Hematopoietic multipotent progenitor cell treated with erythropoietin and hydrocortisone succinate and interleukin-3 and kit ligand, for 15 days (in vitro differentiated cells): ENCODE data around the gene ITLN1.
"Not testable (repeated sequence)": the region's sequence is repeated elsewhere in the genome, so short reads cannot be mapped to it uniquely, and the experiment has no call there.

Experiments used
- DNase-seq: peaks from one replicate; pipeline ENCODE4 v3.0.0-alpha.2; 2015; ENCODE audit warnings: low spot score

ITLN1 gene

DNA sequence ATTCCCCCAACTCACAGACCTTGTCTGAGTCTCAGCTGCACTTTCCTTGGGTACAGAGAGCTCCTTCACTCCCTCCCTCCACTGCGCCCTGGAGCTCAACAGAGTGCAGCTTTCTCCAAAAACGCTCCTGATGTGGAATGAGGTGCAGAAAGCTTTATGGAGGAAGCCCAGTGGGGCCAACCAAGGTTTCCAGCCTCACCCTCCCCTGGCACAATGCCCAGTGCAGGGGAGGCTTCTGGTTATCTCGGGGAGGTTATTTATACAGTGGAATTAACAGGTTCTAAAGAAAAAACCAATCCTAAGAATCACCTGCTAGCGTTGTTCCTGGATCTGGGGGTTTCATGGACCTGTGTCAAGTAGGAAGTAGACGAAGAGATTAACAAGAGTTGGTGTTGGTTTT lies at the start of gene ITLN1:
ITLN1 (minus strand) TSS at position 139 of the 400 bp plus-strand sequence. CDS start 303 bp downstream, outside the sequence.
- peak; percentile 78 for DNase-seq

DNA sequence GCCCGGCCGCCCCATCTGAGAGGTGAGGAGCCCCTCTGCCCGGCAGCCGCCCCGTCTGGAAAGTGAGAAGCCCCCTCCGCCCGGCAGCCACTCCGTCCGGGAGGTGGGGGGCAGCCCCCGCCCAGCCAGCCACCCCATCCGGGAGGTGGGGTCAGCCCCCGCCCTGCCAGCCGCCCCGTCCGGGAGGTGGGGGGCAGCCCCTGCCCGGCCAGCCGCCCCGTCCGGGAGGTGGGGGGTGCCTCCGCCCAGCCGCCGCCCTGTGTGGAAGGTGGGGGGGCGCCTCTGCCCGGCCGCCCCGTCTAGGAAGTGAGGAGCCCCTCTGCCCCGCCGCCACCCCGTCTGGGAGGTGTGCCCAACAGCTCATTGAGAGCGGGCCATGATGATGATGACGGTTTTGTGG lies 48.3 kb upstream of the ITLN1 start:
- DNase-seq, result not testable (repeated sequence)

DNA sequence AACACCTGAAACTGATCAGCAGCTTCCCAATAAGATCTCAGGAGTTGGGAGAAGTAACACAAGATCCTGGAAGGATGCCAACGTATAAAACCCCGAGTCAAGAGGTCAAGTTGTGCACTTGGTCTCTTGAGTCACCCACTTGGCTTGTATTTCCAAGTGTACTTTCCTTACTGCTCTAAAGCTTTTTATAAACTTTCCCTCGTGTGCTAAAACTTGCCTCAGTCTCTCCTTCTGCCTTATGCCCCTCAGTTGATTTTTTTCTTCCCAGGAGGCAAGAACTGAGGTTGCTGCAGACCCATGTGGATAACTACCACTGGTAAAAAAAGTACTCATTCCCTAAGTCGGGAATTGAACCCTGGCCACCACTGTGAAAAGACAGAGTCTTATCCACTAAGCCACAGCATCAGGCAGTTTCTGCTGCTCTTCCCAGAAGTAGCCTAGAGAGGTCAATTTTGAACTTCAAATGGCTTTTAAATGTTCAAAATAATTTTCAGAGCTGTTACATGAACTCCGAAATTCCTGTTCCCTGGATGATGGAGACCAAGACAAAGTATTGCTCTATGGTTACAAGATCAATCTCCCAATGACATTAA lies 40.8 kb upstream of the ITLN1 start:
- no peak for DNase-seq

DNA sequence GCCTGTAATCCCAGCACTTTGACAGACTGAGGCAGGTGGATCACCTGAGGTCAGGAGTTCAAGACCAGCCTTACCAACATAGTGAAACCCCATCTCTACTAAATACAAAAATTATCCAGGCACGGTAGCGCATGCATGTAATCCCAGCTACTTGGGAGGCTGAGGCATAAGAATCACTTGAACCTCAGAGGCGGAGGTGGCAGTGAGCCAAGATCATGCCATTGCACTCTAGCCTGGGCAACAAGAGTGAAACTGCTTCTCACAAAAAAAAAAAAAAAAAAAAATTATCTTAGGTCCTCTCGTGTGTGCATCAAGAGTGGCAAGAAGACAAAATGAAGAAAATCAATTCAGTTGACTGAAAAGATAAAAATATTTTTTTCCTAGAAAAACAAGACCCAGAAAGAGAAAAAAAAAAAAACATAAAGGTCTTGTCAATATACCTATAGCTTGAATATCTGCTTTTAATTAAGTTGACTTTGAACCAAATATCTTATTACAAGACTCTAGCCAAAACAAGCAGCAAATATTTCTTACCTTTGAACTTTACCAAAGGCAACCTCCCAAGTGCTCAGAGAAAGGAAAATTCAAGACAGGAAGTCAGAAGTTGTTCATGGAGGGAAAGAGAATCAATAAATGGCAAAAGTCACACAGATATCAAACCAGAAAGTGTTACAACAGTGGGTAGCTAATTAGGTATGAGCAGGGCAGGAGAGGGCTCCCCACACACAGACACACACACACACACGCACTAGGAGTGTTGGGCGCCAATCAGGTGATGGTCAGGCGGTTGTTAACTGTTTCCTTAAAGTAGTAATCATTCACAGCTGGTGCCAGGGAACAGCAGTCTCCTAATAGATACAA lies 40.0 kb upstream of the ITLN1 start:
- DNase-seq, result no peak

DNA sequence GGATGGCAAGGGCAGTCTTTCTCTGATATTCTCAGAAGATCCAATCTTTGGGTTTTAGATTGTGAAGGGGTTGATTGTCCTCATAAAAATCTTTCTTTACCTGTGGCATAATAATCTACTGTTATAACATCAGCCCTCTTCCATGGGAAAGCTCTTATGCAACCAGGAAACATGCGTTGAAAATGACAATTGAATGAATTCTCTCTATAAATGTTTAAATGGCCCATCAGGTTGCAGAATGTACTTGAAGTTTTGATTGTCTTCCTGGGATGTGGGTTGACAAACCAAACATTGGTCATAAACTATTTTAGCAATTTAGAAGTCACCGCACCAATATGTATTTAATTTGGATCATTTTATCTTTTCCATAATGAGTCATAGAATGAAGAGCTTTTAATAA lies 31.7 kb upstream of the ITLN1 start:
- no peak for DNase-seq

DNA sequence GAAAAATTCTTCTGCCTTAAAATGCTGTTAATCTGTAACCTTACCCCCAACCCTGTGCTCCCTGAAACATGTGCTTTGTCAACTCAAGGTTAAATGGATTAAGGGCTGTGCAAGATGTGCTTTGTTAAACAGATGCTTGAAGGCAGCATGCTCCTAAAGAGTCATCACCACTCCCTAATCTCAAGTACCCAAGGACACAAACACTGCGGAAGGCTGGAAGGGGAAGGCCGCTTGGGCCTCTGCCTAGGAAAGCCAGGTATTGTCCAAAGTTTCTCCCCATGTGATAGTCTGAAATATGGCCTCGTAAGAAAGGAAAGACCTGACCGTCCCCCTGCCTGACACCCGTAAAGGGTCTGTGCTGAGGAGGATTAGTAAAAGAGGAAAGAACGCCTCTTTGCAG lies 28.2 kb upstream of the ITLN1 start:
- DNase-seq, result not testable (repeated sequence)

DNA sequence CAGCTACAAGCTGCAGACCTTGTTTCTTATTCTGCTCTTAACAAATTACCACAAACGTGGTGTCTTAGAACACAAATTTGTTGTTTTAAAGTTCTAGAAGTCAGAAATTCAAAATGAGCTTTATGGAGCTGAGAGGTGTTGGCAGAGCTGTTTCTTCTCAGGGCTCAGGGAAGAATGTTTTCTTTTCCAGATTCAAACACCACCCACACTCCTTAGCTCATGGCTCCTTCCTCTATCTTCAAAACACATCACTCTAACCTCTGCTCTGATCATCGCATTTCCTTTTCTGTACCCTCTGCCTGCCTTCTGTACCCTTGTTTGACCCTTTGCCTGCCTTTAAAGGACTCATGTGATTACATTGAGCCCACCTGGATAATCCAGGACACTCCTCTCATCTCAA lies 26.9 kb upstream of the ITLN1 start:
- DNase-seq, result no peak

DNA sequence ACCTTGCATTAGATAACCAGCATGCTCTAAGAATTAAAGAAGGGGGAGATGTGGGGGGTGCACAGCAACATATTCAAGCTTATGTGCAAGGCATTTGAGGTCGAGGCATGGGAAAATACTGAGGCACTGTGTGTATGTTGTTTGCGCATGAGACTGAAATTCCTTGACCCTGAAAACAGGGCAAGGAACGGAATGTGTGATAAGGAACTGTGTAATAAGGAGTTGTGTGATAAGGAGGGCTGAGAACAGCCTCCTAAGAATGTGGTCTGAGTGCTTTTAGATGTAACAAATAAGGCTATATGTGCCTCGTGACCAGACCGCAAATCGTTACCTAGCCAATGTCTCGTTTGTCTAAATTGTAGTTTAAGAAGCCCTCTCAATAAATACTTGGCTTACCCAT lies 26.5 kb upstream of the ITLN1 start:
- DNase-seq, result peak; percentile 41

DNA sequence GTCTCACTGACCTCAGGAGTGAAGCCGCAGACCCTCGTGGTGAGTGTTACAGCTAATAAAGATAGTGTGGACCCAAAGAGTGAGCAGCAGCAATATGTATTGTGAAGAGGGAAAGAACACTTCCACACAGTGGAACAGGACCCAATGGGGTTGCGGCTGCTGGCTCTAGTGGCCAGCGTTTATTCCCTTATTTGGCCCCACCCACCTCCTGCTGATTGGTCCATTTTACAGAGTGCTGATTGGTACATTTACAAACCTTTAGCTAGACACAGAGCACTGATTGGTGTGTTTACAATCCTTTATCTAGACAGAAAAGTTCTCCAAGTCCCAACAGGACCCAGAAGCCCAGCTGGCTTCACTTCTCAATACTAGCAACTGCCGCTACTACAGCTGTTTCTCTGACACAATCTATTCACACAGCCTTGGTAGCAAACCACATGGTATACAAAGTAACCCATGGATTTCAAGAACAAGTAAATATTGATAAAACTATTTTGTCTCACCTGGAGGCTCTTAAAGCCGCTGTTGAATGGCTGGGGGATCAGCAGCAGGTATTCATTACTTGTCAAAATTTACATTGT lies 25.3 kb upstream of the ITLN1 start:
- no peak for DNase-seq

DNA sequence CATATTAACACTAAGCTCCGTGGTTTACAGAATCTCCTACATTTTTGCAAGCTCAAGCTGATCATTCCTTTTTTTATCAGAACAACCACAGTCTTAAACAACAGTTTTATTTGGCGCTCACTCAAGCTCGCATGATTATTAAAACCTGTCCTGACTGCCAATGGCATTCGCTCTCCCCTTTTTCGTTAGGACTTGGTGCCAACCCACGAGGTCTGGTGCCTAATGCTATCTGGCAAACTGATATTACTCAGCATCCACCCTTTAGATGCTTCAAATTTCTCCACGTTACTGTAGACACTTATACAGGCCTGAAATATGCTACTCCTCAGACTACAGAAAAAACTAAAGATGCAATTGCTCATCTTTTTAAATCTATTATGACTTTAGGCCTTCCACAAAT lies 23.0 kb upstream of the ITLN1 start:
- DNase-seq, result peak; percentile 82

DNA sequence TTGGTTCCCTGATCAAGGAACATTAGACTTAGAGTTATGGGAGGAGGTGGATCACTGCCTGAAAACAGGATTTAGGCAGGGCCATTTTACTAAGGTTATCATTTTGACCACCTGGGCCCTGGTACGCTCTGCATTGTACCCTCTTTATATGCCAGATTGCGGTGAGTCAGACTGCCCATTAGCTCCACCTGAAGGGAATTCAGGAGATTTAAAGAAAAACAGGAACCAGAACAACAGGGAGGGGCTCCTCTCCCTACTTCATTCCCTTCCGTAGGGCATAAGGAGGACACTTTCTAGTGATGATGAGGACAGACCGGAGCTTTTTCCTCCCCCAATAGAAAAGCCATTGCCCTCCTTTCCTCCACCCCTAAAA lies 20.6 kb upstream of the ITLN1 start:
- DNase-seq, result no peak

DNA sequence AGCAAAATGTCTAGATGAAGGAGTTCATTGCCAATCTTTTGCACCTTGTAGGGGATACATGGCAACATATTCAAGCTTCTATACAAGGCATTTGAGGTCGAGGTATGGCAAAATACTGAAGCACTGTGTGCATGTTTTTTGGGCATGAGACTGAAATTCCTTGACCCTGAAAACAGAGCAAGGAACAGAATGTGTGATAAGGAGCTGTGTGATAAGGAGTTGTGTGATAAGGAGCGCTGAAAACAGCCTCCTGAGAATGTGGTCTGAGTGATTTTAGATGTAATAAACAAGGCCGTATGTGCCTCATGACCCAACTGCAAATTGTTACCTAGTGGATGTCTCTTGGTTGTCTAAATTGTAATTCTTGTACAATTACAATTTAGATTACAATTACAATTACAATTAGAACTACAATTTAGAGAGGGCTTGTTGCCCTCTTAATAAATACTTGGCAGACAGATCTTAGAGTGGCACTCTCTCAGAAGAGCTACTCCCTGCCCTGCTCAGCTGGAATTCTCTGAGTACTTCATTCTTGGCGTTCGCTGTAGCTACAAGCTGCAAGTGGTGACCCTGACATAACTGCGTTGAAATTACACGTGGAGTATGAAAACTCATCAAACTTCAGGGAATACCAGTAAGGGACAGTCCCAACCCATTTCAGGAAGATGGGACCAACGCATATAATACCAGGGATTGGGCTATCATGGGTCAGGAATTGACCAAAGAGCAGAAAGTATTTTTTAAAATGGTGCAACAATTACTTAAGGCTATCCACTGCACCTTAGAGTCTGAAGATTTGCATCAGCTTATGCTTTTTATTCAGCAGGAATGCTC lies 20.0 kb upstream of the ITLN1 start:
- no peak for DNase-seq

DNA sequence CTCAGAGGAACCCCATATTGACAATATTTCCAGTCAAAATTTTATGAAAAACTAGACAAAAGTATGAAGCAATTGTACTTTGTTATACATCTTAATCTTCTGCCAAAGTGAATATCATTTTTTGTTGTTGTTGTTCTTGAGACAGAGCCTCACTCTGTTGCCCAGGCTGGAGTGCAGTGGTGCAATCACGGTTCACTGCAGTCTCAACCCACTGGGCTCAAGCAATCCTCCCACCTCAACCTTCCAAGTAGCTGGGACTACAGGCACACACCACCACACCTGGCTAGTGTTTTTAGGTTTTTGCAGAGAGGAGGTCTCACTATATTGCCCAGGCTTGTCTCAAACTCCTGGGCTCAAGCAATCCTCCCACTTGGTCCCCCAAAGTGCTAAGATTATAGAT lies 17.3 kb upstream of the ITLN1 start:
- DNase-seq, result not testable (repeated sequence)

DNA sequence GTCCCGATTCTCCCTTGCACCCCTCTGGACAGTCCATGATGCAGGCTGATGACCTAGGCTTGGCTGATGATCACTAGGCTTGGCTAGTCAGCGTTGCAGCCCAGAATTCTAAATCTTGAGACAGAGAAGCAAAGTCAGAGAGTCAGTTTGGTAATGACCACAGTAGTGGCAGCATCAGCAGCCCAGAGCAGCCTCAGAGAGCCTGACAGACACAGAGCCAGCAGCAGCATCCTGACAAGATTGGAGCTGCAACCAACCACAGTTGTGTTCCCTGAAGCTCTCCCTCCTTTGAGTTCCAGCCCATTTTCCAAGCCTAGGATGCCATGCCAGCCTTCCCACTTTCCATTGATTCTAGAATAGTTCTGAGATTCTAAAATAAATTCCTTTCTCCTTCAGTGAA lies 16.8 kb upstream of the ITLN1 start:
- DNase-seq, result no peak

DNA sequence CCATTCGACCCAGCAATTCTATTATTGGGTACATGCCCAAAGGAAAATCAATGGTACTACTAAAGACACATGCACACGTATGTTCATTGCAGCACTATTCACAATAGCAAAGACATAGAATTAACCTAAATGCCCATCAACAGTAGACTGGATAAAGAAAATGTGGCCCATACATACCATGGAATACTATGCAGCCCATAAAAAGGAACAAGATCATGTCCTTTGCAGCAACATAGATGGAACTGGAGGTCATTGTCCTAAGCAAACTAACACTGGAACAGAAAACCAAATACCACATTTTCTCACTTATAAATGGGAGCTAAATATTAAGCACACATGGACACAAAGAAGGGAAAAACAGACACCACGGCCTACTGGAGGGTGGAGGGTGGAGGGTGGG lies 15.7 kb upstream of the ITLN1 start:
- DNase-seq, result not testable (repeated sequence)

DNA sequence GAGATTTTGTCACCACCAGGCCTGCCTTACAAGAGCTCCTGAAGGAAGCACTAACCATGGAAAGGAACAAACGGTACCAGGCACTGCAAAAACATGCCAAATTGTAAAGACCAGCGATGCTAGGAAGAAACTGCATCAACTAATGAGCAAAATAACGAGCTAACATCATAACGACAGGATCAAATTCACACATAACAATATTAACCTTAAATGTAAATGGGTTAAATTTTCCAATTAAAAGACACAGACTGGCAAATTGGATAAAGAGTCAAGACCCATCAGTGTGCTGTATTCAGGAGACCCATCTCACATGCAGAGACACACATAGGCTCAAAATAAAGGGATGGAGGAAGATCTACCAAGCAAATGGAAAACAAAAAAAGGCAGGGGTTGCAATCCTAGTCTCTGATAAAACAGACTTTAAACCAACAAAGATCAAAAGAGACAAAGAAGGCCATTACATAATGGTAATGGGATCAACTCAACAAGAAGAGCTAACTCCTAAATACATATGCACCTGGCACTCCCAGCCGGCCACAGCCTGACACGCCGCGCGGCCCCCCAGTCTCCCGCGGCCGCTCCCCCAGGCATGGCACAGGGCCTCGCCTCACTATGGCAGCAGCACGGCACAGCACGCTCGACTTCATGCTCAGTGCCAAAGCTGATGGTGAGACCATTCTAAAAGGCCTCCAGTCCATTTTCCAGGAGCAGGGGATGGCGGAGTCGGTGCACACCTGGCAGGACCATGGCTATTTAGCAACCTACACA lies 9.6 kb upstream of the ITLN1 start:
- not testable (repeated sequence) for DNase-seq

DNA sequence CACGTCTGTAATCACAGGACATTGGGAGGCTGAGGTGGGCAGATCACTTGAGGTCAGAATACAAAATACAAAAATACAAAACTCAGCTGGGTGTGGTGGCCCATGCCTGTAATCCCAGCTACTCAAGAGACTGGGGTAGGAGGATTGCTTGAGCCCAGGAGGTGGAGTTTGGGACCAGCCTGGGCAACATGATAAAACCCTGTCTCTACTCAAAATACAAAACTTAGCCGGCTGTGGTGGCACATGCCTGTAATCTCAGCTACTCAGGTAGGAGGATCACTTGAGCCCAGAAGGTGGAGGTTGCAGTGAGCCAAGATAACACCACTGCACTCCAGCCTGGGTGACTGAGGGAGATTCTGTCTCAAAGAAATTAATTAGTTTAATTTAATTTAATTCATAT lies 6.5 kb upstream of the ITLN1 start:
- DNase-seq, result peak; percentile 48

DNA sequence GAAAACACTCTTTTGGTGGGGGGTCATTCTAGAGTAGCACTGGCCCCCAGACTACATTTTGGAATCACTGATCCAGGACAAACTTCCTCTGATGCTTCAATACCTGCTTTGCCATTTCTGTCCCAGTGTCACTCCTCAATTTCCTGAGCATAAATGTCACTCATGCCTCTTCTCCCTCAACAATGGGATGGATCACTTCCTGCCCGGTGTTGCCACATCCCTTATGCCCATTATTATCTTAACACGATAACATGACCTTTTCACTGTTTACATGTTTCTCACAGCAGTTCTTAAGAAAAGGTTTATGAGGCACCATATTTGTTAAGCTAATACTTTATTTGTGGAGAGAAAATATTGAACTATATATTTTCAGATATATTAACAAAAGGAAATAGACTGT lies 3.9 kb upstream of the ITLN1 start:
- DNase-seq, result no peak

DNA sequence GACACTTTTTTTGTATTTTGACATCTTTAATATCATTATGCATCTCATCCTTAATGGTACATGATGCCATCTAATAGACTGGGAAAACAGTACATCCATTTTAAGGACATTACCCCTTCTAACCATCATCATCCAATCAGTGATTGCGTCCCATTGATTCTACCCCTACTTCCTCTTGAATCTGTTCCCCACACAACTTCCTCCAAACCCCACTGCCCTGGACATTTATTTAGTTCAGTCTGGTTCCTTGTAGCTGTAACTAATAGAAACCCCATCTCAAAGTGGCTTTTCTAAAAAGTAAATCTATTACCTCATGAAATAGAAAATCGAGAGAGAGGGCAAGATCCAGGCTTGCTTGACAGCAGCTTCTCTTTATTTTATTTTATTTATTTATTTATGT lies 2.1 kb upstream of the ITLN1 start:
- no peak for DNase-seq

DNA sequence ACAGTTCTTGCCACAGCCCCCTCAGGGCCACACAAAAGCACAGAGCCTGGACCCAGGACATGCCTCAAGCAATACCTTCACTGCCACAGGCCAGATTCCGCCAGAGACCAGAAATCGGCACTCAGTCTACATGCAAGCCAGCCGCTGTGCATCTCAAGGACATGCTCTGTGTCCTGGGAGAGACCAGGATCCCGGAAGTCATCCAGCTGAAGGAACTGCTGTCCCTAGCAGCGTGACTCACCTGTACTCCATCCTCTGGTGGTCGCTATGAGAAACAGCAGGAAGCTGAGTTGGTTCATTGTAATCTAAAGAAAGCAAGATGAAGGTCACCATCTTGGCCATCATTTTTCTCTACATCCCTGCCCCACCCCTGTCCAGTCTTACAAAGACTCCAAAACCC lies 401 bp downstream of the ITLN1 start:
- DNase-seq, result peak; percentile 31

DNA sequence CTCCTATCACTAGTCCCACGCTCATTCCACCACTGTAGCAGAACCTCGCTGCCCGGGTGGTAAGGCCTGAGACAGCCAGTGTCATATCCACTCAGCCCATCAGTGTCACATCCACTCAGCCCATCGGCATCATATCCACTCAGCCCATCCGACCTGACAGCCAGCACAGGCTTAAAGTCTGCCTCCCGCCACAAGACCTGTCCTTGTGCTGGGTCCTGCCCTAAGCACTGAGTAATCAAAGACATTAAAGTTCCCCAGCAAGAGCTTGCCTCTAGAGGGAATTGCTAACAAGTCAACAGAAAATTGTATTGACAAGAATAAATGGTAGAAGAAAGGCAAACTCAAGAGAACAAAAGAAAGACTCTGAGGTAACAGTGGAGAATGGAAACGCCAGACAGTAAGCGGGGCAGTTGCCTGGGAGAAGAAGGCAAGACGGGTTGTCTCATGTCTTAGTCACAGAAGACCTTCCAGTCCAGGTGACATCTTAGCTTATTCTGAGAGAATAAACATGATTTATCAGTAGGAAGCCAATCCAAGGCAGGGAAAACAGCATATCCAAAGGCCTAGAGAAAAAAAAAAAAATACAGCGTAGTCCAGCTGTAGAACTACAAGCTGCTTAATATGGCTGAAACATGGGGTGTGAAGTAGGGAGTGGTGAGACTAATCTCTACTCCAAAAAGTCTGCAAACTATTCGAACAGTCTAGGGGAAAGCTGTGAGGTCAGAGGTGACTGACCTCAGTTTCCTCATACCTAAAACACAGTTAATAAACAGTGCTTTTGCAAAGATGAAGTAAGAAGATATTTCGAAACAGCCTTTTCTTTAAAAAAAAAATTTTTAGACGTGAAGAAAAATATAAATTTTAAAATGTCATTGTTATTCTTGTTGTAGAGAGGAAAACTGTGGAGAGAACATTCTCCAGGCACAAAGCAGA lies 1.1 kb downstream of the ITLN1 start:
- DNase-seq, result no peak
